ENCODE measurements around the gene IL4I1. TPM values are rescaled to one million over a fixed set of nuclear protein-coding genes. Genes with fewer than 3 reads are reported as not detected.

Gene IL4I1
- polyA plus RNA-seq, 3 donors = 3.2 to 7.2 (median 3.9) TPM

DNA sequence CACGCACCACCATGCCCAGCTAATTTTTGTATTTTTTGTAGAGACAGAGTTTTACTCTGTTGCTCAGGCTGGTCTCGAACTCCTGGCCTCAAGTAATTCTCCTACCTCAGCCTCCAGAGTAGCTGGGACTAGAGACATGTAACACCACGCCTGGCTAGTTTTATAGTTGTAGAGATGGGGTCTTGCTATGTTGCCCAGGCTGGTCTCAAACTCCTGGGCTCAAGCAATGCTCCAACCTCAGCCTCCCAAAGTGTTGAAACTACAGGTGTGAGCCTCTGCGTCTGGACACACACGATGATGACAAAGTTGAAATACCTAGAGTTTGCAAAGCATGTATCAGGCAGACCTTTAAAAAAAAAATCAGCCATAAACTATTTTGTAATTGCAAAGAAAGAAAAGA lies 50.3 kb downstream of the IL4I1 start:
- DNase-seq (ENCODE audit: extremely low read depth in 1 of 11, low read depth in 9 of 11, low spot score in 4 of 11) = no peak

DNA sequence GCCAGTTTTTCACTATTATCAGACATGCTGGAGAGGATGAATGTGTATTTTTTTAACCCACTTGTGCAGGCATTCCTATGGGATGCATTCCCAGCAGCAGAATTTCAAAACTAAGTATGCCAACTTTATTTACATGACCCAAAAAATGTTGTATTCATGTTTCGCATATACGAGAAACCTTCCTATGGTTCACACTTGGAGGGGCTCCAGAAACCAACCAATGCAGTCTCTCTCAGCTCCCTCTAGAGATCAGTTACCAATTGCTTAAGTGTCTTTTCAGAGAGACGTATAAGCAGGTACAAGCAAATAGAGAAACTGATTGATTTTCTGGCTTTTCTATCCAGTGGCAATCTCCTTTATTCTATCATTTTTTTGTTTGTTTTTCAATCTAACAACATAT lies 51.3 kb downstream of the IL4I1 start:
- no peak for DNase-seq (ENCODE audit: extremely low read depth in 1 of 11, low read depth in 9 of 11, low spot score in 4 of 11)

DNA sequence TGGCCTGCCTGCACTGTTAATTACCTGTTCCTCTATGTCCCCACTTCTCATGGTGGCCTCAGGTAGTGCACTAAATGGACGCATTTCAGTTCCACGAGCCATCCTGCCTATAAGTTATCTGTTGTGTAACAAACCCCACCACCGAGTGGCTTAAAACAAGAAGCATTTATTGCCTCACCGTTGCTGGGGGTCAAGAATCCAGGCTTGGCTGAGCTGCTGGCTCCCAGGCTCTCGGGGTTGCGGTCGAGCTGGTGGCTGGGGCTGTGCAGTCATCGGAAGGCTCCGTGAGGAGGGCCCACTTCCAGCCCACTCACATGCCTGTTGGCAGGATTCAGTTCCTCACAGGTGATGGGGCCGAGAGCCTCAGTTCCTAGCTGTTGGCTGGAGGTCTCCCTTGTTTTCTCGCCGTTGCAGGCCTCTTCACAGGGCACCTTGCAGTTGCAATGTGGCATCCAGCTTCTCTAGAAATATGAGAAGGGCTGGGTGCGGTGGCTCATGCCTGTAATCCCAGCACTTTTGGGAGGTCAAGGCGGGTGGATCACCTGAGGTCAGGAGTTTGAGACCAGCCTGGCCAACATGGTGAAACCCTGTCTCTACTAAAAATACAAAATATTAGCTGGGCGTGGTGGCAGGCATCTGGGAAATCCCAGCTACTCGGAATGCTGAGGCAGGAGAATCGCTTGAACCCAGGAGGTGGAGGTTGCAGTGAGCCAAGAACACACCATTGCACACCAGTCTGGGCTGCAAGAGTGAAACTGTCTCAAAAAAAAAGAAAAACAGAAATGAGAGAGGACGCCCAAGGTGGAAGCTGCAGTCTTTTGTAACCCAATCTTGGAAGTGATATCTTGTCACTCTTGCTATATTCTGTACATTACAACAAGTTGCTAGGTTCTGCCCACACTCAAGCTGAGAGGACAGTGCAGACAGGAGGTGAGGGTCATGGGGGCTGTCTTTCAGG lies 52.3 kb downstream of the IL4I1 start:
- no peak for DNase-seq (ENCODE audit: extremely low read depth in 1 of 11, low read depth in 9 of 11, low spot score in 4 of 11)

DNA sequence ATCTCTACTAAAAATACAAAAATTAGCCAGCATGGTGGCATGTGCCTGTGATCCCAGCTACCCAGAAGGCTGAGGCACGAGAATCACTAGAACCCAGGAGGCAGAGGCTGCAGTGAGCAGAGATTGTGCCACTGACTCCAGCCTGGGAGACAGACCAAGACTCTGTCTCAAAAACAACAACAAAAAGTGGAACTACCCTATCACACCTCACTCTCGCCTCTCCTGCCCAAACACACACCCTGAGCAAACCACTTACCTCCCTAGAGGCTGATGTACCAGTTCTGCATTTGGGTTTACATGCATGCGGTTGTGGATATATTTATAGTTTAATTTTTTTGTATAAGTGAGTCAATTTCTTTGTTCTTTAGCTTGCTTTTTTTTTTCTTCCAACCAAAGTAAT lies 53.4 kb downstream of the IL4I1 start:
- DNase-seq (ENCODE audit: extremely low read depth in 1 of 11, low read depth in 9 of 11, low spot score in 4 of 11) = no peak

DNA sequence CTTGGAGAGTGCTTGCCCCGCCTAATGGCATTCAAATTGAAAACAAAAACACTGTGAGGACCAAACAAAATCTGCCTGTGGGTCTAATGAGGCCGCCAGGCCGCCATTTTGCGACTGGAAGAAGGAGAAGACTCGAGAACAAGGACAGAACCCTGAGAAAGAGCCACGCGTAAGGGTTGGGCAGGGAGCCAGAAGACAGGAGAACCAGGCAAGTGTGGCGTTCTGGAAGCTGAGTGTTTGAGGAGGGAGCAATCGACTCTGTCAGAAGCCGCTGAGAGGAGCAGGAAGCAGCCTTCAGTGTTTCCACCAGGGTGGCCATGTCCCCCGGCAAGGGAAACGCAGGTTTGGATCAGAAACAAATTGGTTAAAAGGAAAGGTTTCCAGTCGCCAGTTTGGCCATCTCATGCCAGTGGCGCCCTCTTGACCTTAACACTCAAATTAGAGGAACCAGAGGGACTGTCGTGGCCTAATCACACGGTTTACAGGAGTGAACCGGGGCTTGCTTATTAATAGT lies 55.9 kb downstream of the IL4I1 start:
- DNase-seq (ENCODE audit: extremely low read depth in 1 of 11, low read depth in 9 of 11, low spot score in 4 of 11) = no peak

DNA sequence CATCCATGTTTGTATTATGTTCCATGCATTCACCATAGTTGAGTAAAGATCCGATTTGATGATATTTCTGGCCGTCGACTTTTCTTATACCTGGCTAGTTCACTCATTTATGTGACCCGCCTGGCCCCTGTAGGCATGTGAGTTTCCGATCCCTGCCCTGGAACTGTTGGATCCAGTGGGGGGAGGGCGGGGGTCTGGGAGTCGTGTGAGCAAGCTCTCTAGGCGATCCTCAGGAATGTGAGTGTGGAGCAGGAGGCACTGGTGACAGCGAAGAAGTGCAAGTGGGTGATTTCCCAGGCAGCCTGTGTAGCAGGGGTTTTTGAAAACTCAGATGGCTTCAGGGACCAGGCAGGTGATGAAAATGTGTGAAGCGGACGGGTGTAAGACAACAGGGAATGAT lies 56.4 kb downstream of the IL4I1 start:
- DNase-seq (ENCODE audit: extremely low read depth in 1 of 11, low read depth in 9 of 11, low spot score in 4 of 11) = no peak

DNA sequence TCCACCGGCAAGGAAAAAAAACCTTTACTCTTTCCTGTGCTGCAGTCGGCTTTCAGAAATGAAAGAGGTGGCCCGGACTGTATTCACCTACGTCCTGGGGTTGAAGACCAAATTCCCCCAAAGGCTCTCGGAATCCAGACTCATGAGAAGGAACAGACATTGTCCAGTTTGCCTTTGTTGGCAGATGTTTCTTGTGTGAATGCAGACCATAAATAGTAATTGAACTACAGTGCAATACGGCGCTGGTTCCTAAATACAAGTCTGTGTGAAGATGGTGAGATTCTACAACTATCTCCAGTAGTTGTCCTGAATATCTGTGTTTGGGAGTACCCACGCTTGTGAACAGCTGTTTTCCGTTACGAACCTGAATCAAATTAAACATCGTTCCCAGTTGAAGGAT lies 57.0 kb downstream of the IL4I1 start:
- DNase-seq (ENCODE audit: extremely low read depth in 1 of 11, low read depth in 9 of 11, low spot score in 4 of 11) = no peak

Other genes starting within 250 kb of the IL4I1 start
- gene IRF3, start 231.0 kb downstream of the IL4I1 start, polyA plus RNA-seq (ENCODE audit: insufficient read length in 3 of 3) = 10 to 100 TPM; 36.8 to 92.3 (median 57.7) TPM
- 10 to 100 TPM; 21.0 to 31.6 (median 28.0) TPM for gene BCL2L12, start 231.0 kb downstream of the IL4I1 start, polyA plus RNA-seq (ENCODE audit: insufficient read length in 3 of 3)
- 100 to 1,000 TPM; 198 to 261 (median 228) TPM for gene PRMT1, start 219.6 kb downstream of the IL4I1 start, polyA plus RNA-seq (ENCODE audit: insufficient read length in 3 of 3)
- 1 to 10 TPM; 1.1 to 1.6 (median 1.5) TPM for gene ADM5, start 207.3 kb downstream of the IL4I1 start, polyA plus RNA-seq (ENCODE audit: insufficient read length in 3 of 3)
- gene CPT1C, start 205.8 kb downstream of the IL4I1 start, polyA plus RNA-seq (ENCODE audit: insufficient read length in 3 of 3) = 10 to 100 TPM in 2 of 3 donors, 1 to 10 TPM in 1; 8.0 to 12.8 (median 11.1) TPM
- under 1 TPM in 2 of 3 donors, not detected in 1; 0.10 to 0.18 TPM for gene TSKS, start 133.6 kb downstream of the IL4I1 start, polyA plus RNA-seq (ENCODE audit: insufficient read length in 3 of 3)
- 10 to 100 TPM; 44.5 to 69.2 (median 66.9) TPM for gene AP2A1, start 129.9 kb downstream of the IL4I1 start, polyA plus RNA-seq (ENCODE audit: insufficient read length in 3 of 3)
- gene FUZ, start 83.6 kb downstream of the IL4I1 start, polyA plus RNA-seq (ENCODE audit: insufficient read length in 3 of 3) = 10 to 100 TPM; 35.6 to 42.1 (median 38.4) TPM
- 10 to 100 TPM; 61.4 to 74.1 (median 69.6) TPM for gene MED25, start 78.6 kb downstream of the IL4I1 start, polyA plus RNA-seq (ENCODE audit: insufficient read length in 3 of 3)
- 100 to 1,000 TPM; 278 to 373 (median 349) TPM for gene PTOV1, start 45.7 kb downstream of the IL4I1 start, polyA plus RNA-seq (ENCODE audit: insufficient read length in 3 of 3)
- gene PNKP, start 29.3 kb downstream of the IL4I1 start, polyA plus RNA-seq (ENCODE audit: insufficient read length in 3 of 3) = 10 to 100 TPM; 41.8 to 93.0 (median 60.3) TPM
- 10 to 100 TPM; 23.9 to 40.5 (median 38.1) TPM for gene AKT1S1, start 19.5 kb downstream of the IL4I1 start, polyA plus RNA-seq (ENCODE audit: insufficient read length in 3 of 3)
- gene TBC1D17, start 19.2 kb downstream of the IL4I1 start, polyA plus RNA-seq (ENCODE audit: insufficient read length in 3 of 3) = 10 to 100 TPM; 38.3 to 61.4 (median 43.0) TPM
- 10 to 100 TPM; 20.6 to 28.6 (median 26.0) TPM for gene ATF5, start 32.3 kb upstream of the IL4I1 start, polyA plus RNA-seq (ENCODE audit: insufficient read length in 3 of 3)
- gene NUP62, start 32.6 kb upstream of the IL4I1 start, polyA plus RNA-seq (ENCODE audit: insufficient read length in 3 of 3) = 10 to 100 TPM; 55.1 to 70.3 (median 67.1) TPM
- gene SIGLEC11, start 64.3 kb upstream of the IL4I1 start, polyA plus RNA-seq (ENCODE audit: insufficient read length in 3 of 3) = 1 to 10 TPM; 4.9 to 6.6 (median 5.0) TPM
- gene VRK3, start 128.5 kb upstream of the IL4I1 start, polyA plus RNA-seq (ENCODE audit: insufficient read length in 3 of 3) = 10 to 100 TPM; 48.2 to 54.1 (median 49.6) TPM
- gene ZNF473, start 129.1 kb upstream of the IL4I1 start, polyA plus RNA-seq (ENCODE audit: insufficient read length in 3 of 3) = 10 to 100 TPM; 16.5 to 19.0 (median 16.5) TPM